Fibroblast of the conjunctiva (primary cell): ENCODE data around the gene SLC17A5.
"Not testable (repeated sequence)": the region's sequence is repeated elsewhere in the genome, so short reads cannot be mapped to it uniquely, and the experiment has no call there.

Source experiments
- DNase-seq: peaks from one replicate; pipeline ENCODE4 v3.0.0-alpha.2; 2010; ENCODE audit warnings: low read depth

The SLC17A5 gene

DNA sequence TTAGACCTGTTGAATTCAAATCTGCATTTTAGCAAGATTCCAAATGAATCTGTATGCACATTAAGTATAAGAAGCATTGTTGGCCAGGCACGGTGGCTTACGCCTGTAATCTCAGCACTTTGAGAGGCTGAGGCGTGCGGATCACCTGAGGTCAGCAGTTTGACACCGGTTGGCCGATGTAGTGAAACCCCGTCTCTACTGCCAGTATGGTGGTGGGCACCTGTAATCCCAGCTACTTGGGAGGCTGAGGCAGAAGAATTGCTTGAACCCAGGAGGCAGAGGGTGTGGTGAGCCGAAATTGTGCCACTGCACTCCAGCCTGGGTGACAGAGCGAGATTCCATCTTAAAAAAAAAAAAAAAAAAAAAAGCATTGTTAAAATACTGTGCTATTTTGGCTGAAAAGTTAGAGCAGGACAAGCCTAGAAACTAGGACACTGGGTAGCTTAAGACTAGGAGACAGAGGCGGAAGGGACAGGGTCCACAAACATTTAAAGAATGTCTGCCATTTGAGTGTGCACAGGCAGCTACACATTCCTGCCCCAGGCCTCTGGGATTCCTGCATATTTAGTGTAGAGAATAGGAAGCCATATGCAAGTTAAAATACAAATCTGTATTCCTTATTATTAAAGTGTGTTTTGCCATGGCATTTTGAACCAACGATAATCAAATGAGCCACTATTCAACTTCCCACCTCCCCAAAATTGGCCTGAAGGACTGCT lies 87.9 kb downstream of the SLC17A5 start:
- DNase-seq = no peak

DNA sequence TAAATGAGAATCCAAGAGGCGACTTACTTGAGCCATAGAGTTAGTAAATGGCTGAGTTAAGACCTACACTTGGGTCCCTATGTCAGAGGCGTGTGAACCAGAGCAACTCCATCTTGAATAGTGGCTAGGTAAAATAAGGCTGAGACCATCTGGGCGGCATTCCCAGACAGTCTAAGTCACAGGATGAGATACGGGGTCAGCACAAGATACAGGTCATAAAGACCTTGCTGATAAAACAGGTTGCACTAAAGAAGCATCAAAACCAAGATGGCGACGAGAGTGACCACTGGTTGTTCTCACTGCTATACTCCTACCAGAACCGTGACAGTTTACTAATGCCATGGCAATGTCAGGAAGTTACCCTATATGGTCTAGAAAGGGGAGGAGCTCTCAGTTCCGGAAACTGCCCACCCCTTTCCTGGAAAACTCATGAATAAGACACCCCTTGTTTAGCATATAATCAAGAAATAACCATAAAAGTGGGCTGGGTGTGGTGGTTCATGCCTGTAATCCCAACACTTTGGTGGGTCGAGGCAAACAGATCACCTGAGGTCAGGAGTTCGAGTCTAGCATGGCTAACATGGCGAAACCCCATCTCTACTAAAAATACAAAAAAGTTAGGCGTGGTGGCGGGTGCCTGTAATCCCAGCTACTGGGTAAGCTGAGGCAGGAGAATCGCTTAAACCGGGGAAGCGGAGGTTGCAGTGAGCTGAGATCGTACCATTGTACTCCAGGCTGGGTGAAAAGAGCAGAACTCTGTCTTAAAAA lies 89.0 kb downstream of the SLC17A5 start:
- DNase-seq = no peak

DNA sequence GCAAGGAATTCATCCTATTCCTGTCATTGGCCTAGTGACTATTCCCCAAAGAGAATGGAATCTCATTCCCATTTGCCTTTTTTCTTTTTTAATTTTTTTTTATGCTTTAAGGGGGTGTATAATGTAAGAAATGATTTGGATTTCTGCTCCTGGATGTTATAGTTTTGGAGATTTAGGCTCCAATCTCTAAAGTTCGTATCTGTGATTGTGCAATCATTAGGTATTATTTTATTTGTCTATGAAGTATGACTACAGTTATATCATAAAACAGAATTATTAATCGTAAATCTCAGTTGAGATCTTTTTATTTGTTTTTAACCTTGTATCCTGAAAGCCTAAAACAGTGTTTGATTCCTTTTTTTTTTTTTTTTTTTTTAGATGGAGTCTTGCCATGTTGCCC lies 91.2 kb downstream of the SLC17A5 start:
- no peak for DNase-seq

GRCh38 chr6:73560853-73561407 lies 92.9 kb downstream of the SLC17A5 start:
- no peak for DNase-seq

DNA sequence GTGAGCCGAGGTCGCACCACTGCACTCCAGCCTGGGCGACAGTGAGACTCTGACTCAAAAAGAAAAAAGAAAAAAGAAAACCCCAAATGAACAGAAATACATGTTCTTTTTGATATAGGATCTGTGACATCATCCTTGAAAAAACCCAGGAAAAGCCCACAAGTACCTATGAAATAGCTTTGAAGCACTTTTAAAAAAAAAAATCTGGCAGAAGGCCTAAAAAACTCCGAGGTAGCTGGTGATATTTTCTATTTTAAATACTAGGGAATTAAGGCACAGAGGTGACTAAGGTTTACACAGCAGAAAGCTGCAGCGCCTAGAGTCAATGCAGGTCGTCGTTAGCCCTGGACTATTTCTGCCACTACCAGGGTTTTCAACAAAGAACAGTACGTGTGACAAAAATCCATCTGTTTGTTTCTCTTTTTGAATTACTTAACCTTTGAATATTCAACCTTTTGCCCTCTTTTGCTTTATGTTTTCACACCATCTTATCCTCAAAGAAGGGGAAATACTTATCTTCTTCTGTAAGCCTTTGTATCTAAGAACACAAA lies 93.5 kb downstream of the SLC17A5 start:
- DNase-seq = no peak

DNA sequence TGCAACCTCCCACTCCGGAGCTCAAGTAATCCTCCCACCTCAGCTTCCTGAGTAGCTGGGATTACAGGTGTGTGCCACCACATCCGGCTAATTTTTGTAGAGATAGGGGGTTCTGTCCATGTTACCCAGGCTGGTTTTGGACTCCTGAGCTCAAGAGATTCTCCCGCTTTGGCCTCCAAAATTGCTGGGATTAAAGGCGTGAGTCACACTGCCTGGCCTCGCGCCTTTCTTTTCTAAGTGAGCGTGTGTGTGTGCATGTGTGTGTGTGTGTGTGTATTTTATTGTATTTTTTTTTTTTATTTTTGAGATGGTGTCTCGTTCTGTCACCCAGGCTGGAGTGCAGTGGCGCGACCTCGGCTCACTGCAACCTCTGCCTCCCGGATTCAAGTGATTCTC lies 94.4 kb downstream of the SLC17A5 start:
- DNase-seq = not testable (repeated sequence)

DNA sequence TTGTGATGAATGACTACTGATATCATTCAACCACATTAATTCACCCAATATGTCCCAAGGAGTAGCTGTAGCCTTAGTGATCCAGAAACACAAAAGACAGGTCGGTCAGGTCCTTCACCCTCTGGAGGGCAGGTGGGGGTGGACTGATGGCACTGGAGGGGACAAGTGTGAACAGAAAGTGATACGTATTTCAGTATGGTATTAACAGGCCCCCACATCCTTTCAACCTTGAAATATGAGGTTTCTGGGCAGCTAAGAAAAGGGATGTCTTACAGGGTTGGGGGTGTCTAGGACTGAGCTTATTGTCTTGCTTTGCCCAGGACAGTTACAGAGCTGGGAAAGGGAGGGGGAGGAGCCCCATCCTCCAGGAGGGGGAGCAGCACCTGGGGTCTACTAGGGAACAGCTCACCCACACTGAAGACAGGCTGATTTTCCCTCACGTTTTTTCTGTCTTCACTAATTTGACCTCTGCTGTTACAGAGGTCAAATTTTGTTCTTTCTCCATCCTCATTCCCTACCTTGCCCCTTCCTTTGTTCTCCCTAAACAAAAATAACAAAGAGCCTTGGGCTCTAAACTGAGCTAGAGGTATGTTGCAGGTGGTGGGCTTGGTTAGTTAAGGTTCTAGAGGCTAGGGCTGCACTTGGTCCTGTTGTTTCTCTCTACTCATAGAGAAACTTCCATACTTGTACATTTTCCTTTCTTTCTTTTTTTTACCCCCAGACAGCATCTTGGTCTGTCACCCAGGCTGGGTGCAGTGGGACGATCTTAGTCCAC lies 95.0 kb downstream of the SLC17A5 start:
- no peak for DNase-seq

DNA sequence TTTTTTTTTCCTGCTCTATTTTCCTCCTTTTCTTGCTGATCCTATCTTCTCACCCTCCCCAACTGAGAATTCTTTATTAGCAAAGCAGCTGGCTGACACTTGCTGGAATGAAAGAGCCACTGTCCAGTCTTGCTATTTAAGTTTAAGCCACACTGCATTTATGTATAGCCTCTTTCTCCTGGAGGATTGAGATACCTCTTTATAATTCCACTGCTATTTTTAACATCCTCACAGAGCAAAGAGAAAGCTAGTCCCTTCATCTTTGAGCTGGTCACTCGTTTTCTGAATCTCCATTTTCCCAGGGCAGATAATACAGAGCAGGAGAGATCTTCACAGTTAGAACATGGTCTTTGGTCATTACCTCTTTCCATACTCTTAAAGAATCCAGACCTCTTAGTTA lies 97.0 kb downstream of the SLC17A5 start:
- DNase-seq = no peak

GRCh38 chr6:73555380-73555949 lies 98.3 kb downstream of the SLC17A5 start:
- DNase-seq = not testable (repeated sequence)

GRCh38 chr6:73551115-73551514 lies 102.7 kb downstream of the SLC17A5 start:
- DNase-seq = not testable (repeated sequence)

GRCh38 chr6:73548458-73549446 lies 105.0 kb downstream of the SLC17A5 start:
- no peak for DNase-seq

DNA sequence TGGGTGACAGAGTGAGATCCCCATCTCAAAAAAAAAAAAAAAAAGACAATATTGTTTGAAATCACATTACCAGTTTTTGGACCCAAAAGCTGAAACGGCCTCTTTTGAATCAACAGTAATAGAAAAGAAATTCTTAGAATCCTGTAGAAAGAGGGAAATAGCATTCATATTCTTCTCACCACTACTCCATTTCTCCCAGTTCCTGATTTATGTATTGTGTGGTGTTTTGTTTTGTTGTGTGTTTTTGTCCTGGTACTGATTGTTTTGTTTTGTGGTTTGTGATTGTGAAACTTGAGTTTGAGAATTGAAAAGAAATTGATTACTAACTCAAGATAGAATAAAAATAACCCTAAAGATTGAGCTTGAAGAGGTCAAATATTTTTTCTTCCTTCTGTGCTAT lies 106.8 kb downstream of the SLC17A5 start:
- no peak for DNase-seq
